Tongue (tissue), 2 donors: ENCODE data around the gene GOLT1A. TPM values are rescaled to one million over a fixed set of nuclear protein-coding genes. Genes with fewer than 3 reads are reported as not detected.

ENCODE experiments used
- DNase-seq: peaks from one replicate; pipeline ENCODE4 v3.0.0-alpha.2; 2015
- total RNA-seq: library from RNA; depleted of rRNA; stranded (reverse); fragments of >200 nt; gene quantifications from one replicate; pipeline ENCODE4 v1.2.3, GENCODE V29; 2014

GOLT1A gene
- not detected for total RNA-seq

GRCh38 chr1:204213668-204214662, at the start of gene GOLT1A:
GOLT1A (minus strand) TSS chr1:204213988; CDS start chr1:204213906, 82 bp downstream.
- DNase-seq: peak; percentile 83

- DNase-seq: peak; percentile 54
These were observed 49.6 kb upstream of the GOLT1A start for GRCh38 chr1:204263254-204263910.

- DNase-seq: peak; percentile 75
These were observed 48.9 kb upstream of the GOLT1A start for GRCh38 chr1:204262506-204263253.

- DNase-seq: no peak
These were observed 48.1 kb upstream of the GOLT1A start for GRCh38 chr1:204261746-204262505.

- no peak for DNase-seq
These were observed 47.5 kb upstream of the GOLT1A start for GRCh38 chr1:204261266-204261665.

- no peak for DNase-seq
These were observed 46.9 kb upstream of the GOLT1A start for GRCh38 chr1:204260601-204261197.

GRCh38 chr1:204259782-204260181, 46.0 kb upstream of the GOLT1A start:
- no peak for DNase-seq

- no peak for DNase-seq
These were observed 45.4 kb upstream of the GOLT1A start for GRCh38 chr1:204259196-204259595.

- DNase-seq: peak; percentile 58
These were observed 44.7 kb upstream of the GOLT1A start for GRCh38 chr1:204258213-204259115.

- DNase-seq: no peak
These were observed 43.7 kb upstream of the GOLT1A start for GRCh38 chr1:204257446-204257845.

- DNase-seq: no peak
These were observed 42.7 kb upstream of the GOLT1A start for GRCh38 chr1:204256531-204256930.

GRCh38 chr1:204255966-204256365, 42.2 kb upstream of the GOLT1A start:
- DNase-seq: no peak

- no peak for DNase-seq
These were observed 41.4 kb upstream of the GOLT1A start for GRCh38 chr1:204255225-204255624.

- no peak for DNase-seq
These were observed 40.4 kb upstream of the GOLT1A start for GRCh38 chr1:204254031-204254661.

- DNase-seq: no peak
These were observed 38.3 kb upstream of the GOLT1A start for GRCh38 chr1:204251926-204252689.

GRCh38 chr1:204251286-204251685, 37.5 kb upstream of the GOLT1A start:
- no peak for DNase-seq

GRCh38 chr1:204250428-204251030, 36.7 kb upstream of the GOLT1A start:
- no peak for DNase-seq

- DNase-seq: no peak
These were observed 36.1 kb upstream of the GOLT1A start for GRCh38 chr1:204249736-204250427.
